Measurements from ENCODE around the gene G2E3.

DNA sequence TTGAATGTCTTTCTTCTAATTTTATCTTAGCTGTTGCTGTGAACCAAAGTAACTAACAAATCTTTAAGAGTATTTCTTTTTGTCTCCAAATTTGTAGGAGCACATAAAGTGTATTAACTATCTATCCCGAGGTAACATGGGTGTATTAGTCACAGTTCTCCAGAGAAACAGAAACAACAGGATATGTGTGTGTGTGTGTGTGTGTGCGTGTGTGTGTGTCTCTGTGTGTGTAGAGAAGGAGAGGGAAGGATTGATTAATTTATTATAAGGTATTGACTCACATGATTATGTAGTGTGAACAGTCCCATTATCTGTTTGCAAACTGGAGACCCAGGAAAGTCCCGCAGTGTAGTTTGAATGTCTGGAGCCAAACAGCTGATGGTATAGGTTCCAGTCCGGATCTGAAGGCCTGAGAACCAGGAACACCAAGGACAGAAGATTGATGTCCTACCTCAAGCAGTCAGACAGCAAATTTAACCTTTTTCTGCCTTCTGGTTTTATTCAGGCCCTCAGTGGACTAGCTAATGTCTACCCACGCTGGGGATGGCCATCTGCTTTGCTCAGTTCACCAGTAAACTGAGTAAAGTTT lies 14.4 kb downstream of the G2E3 start:
- TF ChIP-seq, protein P1, sequence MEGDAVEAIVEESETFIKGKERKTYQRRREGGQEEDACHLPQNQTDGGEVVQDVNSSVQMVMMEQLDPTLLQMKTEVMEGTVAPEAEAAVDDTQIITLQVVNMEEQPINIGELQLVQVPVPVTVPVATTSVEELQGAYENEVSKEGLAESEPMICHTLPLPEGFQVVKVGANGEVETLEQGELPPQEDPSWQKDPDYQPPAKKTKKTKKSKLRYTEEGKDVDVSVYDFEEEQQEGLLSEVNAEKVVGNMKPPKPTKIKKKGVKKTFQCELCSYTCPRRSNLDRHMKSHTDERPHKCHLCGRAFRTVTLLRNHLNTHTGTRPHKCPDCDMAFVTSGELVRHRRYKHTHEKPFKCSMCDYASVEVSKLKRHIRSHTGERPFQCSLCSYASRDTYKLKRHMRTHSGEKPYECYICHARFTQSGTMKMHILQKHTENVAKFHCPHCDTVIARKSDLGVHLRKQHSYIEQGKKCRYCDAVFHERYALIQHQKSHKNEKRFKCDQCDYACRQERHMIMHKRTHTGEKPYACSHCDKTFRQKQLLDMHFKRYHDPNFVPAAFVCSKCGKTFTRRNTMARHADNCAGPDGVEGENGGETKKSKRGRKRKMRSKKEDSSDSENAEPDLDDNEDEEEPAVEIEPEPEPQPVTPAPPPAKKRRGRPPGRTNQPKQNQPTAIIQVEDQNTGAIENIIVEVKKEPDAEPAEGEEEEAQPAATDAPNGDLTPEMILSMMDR (conservative IDR thresholded peaks at IDR 0.05; ENCODE audit: low read depth, low read length), result no peak
- no peak for TF ChIP-seq EZH2 (IDR thresholded peaks at IDR 0.05; ENCODE audit: borderline replicate concordance, low read depth, low read length, poor library complexity, severe bottlenecking)
